Hematopoietic multipotent progenitor cell treated with erythropoietin and hydrocortisone succinate and interleukin-3 and kit ligand, for 15 days (in vitro differentiated cells): ENCODE measurements around the gene TIPRL.

Experiments used
- DNase-seq: peaks from one replicate; pipeline ENCODE4 v3.0.0-alpha.2; 2015; ENCODE audit warnings: low spot score

TIPRL gene

DNA sequence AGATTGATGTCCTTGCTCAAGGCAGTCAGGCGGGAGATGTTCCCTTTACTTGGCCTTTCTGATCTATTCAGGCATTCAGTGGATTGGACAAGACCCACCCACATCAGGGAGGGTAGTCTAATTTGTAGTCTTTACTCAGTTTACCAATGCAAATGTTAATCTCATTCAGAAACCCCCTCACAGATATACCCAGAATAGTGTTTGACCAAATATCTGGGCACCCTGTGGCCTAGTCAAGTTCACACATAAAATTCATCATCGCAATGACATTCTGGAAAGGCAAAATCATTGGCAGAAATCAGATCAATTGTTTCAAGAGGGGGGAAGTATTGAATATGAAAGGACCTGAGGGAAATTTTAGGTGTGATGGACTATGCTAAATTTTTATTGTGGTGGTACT, 34.6 kb downstream of the TIPRL start:
- DNase-seq: no peak

DNA sequence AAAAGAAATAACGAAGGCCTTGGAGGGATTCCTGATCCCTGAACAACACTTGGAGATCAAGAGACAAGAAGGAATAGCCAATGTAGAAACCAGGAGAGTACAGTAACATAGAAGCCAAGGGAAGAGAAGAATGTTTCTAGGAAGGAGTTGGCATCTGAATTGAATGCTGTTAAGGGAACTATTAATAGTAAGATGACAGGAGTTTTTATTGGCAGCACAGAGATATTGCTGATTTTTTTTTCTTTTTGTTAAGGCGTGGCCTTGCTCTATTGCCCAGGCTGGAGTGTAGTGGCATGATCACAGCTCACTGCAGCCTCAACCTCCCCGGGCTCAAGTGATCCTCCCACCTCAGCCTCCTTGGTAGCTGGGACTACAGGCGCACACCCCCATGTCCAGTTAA, 37.4 kb downstream of the TIPRL start:
- no peak for DNase-seq

DNA sequence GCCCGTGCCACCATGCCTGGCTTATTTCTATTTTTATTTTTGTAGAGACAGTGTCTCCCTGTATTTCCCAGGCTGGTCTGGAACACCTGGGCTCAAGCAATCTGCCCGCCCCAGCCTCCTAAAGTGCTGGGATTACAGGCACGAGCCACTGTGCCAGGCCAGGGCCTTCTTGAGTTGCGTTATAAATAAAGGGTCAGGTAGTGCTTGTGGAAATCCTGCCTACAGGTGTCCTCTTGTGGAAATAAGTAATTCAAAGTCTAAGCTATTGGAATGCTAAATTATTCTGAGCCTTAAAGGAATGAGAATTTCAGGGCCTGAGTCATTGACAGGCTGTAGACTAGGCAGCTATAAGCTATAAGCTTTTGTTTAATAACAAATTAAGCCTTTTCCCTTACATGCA, 38.9 kb downstream of the TIPRL start:
- DNase-seq: no peak

DNA sequence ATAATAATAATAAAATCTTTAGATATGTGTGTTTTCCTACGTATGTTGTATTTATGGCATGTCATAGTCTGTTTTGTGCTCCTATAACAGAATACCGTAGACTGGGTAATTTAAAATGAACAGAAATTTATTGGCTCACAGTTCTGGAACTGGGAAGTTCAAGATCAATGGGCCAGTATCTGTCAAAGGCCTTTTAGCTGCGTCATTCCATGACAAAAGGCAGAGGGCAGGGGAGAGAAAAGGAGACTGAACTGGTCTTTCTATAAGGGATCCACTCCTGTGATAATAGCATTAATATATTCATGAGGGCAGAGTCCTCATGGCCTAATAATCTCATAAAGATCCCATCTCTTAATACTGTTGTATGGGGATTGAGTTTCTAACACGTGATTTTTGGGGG, 39.9 kb downstream of the TIPRL start:
- DNase-seq: no peak

DNA sequence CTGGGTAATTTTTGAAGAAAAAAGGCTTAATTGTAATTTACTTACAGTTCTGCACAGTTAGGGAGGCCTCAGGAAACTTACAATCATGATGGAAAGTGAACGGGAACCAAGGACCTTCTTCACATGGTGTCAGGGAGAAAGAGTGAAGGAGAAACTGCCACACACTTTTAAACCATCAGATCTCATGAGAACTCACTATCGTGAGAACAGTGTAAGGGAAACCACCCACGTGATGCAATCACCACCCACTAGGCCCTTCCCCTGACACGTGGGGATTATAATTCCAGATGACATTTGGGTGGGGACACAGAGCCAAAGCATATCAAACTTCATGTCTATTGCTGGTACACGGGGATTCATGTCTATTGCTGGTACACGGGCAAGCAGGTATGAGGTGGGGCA, 41.7 kb downstream of the TIPRL start:
- DNase-seq: no peak

DNA sequence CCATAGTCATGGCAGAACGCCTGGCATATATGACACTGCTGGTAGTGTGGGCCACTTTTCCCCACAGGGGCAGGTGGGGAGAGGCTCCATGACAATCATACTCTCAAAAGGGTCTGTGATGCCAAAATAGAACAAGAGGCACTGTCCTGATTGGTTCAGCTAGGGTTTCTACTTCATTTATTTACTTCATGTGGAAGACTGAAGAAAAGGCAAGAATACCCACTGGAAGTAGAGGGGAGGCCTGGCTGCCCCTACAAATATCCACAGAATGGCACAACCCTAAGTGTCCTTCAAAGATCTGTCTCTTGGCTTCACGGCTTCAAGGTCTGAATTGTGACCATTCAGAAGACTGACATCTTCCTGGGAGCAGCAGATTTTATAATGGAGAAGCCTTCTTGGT, 42.5 kb downstream of the TIPRL start:
- DNase-seq: no peak

DNA sequence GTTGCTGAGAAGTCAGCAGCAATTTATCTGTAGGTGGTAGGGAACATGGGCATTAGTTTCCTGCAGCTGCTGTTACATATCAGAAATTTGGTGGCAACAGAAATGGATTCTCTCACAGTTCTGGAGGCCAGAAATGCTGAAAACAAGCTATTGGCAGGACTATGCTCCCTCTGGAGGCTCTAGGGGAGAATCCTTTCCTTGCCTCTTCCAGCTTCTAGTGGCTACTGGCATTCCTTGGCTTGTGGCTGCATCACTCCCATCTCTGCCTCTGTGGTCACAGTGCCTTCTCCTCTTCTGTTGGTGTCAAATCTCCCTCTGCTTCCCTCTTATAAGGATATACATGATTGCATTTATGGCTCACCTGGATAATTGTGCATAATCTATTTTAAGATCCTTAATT, 44.5 kb downstream of the TIPRL start:
- DNase-seq: no peak

DNA sequence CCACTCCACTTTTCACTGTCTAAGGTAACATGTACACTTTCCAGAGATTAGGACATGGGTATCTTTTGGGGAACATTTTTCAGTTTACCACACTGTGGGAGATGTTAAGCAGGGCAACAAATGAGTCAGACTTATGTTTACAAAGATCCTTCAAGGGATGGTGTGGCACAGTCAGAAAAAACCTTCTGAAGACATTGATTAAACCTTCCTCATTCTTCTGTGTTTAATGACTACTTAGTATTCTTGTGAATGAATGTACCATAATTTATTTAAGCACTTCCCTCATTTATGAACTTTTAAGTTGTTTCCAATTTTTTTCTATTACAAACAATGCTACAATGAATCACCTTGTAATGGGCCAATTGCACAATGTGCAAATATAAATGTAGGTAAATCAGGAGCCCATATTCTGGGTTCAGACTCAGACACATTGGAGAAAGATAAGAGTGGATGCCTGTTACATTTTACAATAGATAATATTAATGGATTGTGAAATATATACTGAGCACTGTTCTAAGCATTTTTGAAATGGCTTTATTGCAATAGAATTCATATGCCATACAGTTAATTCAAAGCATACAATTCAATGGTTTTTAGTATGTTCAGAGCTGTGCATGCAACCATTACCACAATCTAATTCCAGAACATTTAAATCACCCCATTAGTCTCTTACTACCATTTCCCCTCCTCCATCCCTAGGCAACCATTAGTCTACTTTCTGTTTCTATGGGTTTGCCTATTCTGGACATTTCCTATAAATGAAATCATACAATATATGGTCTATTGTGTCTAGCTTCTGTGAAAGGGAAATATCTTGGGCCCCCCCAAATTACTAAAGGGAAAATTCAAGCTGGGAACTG, 45.1 kb downstream of the TIPRL start:
- no peak for DNase-seq

DNA sequence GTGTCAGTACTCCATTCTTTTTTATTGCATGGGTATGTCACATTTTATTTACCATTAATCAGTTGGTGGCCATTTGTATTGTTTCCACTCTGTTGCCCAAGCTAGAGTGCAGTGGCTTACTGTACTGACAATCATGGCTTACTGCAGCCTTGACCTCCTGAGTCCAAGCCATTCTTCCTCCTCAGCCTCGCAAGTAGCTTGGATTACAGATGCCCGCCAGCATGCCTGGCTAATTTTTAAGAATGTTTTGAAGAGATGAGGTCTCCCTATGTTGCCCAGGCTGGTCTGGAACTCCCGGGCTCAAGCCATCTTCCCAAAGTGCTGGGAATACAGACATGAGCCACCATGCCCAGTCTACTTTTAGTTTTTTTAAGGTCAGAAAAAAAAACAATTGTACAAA, 46.2 kb downstream of the TIPRL start:
- no peak for DNase-seq

DNA sequence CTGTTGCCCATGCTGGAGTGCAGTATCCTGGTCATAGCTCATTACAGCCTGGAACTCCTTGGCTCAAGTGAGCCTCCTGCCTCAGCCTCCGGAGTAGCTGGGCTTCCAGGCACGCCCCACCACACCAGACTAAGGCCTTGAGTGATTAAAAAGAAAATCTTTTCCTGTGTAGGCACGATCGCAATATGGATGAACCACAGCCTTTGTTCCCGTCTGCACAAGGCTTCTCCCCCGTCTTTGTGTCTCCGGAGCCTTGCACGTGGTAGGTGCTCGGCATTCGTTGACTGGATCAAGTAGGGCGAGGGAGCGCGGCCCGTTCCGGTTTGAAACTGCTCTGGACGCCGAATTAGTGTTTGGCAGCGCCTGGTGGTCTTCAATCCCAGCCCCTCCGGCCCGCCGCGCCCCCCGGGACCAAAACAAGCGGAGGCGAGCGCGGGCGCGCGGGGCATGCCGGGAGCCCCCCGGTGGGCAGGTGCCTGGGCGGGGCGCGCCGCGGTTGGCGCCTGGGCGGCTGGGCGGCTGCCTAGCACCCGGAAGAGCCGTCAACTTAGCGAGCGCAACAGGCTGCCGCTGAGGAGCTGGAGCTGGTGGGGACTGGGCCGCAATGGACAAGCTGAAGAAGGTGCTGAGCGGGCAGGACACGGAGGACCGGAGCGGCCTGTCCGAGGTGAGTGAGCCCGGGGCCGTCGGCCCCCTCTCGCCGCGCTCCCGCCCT, 46.9 kb downstream of the TIPRL start, which contains the start of gene SFT2D2:
SFT2D2 (plus strand) TSS at position 529 of the 715 bp plus-strand sequence; CDS start at position 605, 76 bp downstream.
- DNase-seq: peak; percentile 73

DNA sequence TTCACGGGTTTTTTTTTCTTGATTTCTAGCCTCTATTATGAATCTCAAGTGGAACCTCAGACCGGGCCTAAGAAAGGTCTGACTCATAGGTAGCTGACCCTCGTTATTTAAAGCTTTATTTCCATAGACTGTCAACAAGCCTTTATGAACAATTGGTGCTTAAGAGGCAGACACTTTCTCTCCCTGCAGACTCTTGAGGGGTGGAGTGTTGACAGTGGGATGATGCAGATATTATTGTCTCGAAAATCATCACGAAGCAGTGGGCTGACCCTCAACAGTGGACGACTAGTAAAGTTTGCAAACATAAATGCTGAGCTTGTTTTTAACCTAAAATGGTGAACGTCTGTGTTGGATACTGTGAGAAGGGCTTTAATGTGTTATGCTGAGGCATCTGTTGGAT, 48.9 kb downstream of the TIPRL start:
- no peak for DNase-seq

DNA sequence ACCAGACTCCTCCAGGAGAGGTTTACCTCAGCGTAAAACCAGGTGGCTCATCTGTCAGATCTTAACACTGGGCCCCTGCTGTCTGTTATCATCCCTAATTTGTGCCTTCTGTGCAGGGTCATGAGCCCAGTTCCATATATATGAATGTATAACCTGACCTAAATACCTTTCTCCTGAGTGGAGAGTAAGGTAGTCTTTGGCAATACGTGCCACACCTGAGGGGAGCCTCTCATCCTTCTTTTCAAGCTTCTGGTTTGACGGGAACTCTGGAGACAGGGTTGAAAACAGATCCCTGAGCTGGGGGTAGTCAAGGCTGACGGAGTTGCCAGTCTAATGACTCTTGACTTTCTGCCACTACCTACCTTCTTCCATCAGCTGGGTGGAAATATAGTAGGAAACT, 51.1 kb downstream of the TIPRL start:
- no peak for DNase-seq

DNA sequence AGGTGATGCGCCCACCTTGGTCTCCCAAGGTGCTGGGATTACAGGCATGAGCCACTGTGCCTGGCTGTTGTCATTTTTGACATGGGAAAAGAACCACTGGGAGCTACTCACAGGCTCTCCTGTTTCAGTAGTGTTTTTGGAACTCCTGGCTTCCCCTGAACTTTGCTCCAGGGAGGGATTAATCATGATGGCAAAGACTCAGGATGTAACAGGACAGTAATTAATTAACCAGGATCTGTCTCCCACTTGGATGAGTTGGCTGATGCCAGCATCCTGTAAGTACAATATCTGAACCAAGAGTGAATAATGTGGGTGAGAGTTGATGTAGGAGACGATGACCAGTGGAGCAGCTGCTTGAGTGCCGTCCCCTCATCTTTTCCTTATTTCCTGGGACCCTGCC, 51.9 kb downstream of the TIPRL start:
- DNase-seq: no peak

DNA sequence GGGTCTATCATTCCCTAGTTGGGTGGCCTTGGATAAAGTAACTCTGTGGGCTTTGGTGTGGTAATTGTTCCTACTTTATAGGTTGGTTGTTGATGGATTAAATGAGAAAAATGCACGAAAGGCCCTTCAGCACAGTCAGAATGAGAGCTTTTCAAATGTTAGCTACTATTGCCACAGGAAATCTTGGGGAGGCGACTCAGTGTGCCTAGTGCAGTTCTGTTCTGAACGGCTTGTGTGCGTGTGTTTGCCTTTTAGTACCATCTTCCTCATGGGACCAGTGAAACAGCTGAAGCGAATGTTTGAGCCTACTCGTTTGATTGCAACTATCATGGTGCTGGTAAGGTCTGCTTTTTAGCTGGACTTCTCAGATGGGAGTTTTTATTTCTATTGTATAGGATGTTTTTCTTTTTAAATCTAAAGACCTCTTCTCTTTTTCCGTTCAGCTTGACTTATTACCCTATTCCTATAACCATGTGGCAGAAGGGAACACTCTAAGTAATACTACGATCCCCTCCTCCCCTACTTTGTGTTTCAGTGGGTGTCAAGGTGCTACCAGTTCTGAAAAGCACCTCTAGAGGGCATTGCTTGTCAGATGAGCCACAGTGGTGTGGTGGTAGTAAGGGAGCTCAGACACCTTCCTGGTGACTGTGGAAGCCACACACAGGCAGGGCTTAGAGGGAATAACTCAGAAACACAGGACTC, 56.2 kb downstream of the TIPRL start:
- DNase-seq: peak; percentile 49

DNA sequence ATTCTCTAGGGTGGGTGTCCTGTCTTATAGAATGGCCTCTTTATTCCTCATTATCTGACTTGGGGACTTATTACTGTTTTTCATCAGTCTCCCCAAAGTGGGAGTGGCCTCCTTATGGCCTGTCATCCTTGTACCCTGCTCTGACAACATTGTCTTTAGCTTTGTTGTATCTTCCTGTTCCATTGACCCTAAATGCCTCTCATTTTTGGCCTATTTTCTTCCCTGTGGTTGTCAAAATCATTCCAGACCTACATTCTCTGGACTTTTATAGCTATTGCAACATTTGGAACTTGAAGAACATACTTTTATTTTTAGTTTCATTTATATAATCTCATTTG, 56.8 kb downstream of the TIPRL start:
- DNase-seq: no peak

DNA sequence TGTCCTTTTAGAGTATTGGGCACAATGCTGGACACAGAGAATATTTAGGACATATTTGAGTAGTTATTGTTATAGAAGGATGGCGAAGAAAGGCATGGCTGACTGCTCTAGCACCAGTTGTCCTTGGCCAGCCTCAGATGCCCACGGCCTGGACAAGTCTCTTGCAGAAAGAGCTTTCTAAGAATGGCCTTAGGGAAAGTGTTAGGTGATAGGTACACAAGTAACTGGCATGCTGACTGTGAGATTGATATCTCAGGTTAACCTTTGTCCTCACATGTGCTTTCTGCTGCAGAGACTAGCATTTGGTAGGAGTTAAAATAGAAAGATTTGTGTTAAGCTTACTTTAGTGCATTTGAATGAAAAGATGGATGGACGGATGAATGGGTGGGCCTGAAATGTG, 57.2 kb downstream of the TIPRL start:
- DNase-seq: no peak

DNA sequence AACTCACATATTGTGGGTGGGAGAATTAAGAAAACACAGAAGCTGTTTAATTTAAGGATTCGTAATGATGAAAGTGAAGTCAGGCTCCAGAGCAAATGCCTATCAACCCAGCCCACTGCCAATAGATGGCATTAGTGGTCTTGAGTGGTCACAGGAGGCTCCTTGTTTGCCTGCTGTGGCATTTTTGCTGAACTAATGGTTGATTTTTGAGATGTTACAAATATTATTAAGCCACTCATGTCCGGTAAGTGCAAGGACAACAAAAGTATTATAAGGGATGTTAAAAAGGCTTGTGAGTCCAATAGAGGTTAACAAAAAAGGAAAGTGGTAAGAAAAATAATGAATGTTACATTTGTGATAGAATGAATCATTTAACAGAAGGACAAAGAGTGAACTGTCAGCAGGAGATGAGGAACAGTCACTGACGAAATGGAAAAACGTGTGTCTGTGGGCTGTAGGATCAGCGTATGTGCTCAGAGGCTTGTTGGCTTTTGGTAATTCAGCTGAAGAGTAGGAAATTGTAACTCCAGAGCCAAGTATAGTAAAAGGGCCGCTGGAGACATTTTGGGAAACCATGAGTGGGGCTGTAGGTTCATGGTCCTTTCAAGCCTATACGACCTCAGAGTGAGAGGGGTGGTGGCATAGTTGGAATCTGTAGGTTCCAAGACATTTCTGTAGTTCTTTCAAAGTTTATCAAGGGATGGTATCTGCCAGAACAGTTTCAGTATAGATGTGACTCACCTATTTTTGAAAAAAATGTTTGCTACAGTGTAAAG, 58.3 kb downstream of the TIPRL start:
- no peak for DNase-seq

DNA sequence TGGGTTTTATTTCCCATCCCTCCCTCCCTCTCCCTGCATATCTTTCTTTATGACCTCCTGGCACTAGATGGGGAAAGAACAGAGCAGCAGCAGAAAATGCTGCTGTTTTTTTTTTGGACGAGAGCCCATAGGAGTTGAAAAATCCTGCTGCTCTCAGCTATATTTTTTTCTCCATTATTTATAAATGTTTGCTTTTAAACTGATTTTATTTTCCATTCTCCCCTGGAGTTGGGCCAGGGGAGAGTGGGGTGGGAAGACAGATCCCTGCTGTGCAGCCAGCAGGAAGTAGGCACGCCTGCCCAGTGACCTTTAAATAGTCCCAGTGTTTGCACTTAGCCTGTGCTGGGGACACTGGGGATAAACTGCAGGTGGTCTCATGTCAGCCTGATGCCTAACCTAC, 64.4 kb downstream of the TIPRL start:
- no peak for DNase-seq

DNA sequence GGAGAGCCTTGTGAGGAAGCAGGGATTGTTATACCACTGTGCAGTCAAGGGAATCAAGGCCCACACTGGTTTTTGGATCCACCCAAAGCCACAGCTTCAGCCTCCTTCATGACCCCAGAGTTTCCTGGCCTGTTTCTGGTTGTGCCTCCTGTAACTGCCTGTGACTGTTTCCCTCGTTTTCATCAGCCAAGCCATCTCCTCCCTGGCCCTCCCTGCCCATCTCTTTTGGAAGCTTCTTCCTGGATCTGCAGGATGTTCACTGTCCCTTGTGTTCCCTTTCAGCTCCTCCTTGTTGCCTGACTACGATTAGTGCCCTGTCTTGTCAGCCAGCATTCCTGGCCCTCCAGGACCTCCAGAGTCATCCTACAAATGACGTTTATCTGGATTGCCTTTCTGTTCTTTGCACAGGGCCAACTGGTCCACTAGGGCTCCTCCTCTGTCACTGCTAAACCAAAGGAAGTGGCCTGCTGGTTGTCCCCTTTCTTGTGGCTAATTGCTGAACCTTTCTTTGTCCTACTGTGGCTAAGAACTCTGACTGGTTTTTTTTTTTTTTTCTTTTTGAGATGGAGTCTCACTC, 65.0 kb downstream of the TIPRL start:
- no peak for DNase-seq

DNA sequence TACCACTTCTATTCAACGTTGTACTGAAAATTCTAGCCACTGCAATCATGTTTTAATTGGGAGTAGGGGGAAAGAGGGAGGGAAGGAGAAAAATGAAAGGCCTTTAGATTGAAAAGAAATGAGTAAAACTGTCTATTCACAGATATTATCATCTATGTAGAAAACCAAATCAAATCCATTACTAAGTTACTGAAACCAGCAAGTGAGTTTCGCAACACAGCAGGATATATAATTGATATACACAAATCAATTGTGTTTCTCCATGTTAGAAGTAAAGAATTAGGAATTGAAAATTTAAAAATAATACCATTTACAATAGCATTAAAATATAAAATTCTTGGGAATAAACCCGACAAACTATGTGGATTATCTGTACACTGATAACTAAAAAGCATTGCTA, 66.3 kb downstream of the TIPRL start:
- DNase-seq: no peak

DNA sequence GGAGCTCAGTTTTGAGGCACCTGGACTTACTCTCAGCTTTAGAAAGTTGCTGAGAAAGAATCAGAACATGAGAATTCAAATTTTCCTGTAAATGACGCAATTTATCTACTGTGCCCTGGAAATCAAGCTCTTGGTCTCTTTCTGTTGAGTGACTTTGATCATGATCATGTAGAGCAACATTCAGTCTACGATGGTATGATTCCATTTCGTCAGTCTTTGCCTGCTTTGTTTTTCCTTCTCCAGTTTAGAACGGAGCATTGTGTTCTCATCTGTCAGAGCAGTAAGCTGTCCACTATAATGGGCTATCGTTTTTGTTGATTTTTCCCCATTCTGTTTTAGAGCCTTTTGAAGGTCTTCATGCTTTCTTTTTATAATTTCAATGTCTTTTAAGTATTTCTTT, 67.7 kb downstream of the TIPRL start:
- no peak for DNase-seq
